GM18507 (cell line): ENCODE results near the gene STRBP.
"Not testable (repeated sequence)": the region's sequence is repeated elsewhere in the genome, so short reads cannot be mapped to it uniquely, and the experiment has no call there.

Source experiments
- DNase-seq: peaks from one replicate; pipeline ENCODE4 v3.0.0; 2011; ENCODE audit warnings: low read depth; ENCODE audit not compliant: insufficient read length; ENCODE audit errors: extremely low spot score
- FAIRE-seq: peaks from 2 replicates; lab custom pipeline; 2011; peaks lifted over from hg19 to GRCh38; lab: Jason Lieb, UNC

STRBP gene

DNA sequence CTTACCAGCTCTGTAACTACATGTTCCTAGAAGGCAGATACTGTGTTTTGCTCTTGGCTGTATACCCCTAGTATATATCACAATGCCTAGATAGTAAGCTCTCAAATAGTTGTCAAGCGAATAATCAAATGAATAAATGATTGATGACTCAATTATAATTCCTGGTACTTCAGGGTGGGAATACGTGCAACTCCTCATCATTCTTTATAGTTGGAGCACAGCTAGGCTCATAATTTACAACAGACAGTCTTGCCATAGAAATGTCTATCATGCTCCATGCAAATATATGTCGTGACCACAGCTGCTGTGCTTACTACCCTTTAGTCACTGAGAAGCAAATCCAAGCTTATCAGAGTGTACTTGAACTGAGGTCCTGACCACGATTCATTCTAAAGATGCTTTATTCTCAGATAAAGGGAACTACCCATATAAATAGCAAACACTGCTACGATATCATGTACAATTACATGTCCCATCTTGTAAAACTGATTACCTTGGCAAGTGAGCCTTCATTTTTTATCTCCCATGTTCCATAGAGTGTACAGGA lies 52.1 kb downstream of the STRBP start:
- FAIRE-seq = no peak
- DNase-seq = no peak

- DNase-seq (no peak), FAIRE-seq (no peak)
Observed at GRCh38 chr9:123211081-123211480, 57.3 kb downstream of the STRBP start.

GRCh38 chr9:123208626-123209174 lies 59.7 kb downstream of the STRBP start:
- DNase-seq (no peak), FAIRE-seq (peak; percentile 9)

GRCh38 chr9:123206065-123206464 lies 62.3 kb downstream of the STRBP start:
- FAIRE-seq (no peak), DNase-seq (no peak)

GRCh38 chr9:123201083-123201482 lies 67.3 kb downstream of the STRBP start:
- FAIRE-seq = no peak
- no peak for DNase-seq

- not testable (repeated sequence) for FAIRE-seq, DNase-seq
Observed at GRCh38 chr9:123200469-123200868, 67.9 kb downstream of the STRBP start.

- DNase-seq (no peak), FAIRE-seq (no peak)
Observed at GRCh38 chr9:123196124-123196523, 72.3 kb downstream of the STRBP start.

GRCh38 chr9:123194023-123194422 lies 74.4 kb downstream of the STRBP start:
- no peak for FAIRE-seq
- no peak for DNase-seq

- no peak for DNase-seq
- FAIRE-seq = no peak
Observed at GRCh38 chr9:123191680-123192079, 76.7 kb downstream of the STRBP start.

GRCh38 chr9:123191260-123191659 lies 77.1 kb downstream of the STRBP start:
- DNase-seq = no peak

DNA sequence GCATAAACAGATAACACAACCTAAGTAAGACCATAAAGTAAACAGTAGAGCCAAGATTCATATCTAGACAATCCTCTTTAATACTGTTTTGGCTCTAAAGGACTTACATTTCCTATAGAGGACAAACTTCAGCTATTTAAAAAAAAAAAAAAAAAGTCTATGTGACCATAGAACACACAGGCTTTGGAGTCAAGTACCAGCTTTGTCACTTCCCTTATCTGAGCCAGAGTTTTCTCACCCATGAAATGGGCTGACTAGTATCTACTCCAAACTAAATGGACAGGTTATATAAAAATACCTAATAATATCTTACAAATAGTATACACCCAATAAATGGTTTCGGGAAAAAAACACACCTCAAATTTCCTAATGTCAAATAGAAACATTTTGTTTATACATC lies 81.3 kb downstream of the STRBP start:
- FAIRE-seq = no peak

More at GRCh38 chr9:123191260-123191659, 77.1 kb downstream of the STRBP start:
- FAIRE-seq = no peak

DNA sequence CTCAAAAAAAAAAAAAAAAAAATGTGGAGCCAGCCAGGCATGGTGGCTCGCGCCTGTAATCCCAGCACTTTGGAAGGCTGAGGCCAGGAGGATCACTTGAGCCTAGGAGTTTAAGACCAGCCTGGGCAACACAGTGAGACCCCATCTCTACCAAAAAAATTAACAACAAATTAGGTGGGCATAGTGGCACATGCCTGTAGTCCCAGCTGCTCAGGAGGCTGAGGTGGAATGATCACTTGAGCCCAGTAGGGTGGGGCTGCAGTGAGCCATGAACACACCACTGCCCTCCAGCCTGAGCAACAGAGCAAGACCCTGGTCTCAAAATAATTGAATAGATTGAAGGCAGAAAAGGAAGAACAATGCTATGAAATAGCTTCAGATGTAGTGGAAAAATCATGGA lies 82.4 kb downstream of the STRBP start:
- DNase-seq, FAIRE-seq: not testable (repeated sequence)

More for the DNA sequence above, 81.3 kb downstream of the STRBP start:
- no peak for DNase-seq

DNA sequence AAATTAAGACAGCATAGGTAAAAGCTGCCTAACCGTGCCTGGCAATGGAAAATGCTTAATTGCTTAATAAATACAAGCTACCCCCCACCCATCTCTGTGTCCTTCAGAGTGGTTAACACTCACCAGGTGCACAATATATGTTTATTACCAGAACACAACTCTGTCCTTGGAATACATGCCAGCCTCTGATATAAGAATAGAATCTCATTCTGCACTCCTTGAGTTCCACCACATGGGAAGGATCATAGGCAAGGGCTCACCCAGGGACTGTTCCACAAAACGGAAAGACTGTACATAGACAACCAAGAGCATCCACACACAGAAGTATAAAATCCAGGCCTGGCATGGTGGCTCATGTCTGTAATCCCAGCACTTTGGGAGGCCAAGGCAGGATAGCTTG lies 91.4 kb downstream of the STRBP start:
- DNase-seq (no peak), FAIRE-seq (no peak)

- no peak for DNase-seq
- peak; percentile 81 for FAIRE-seq
Observed at GRCh38 chr9:123175854-123176629, 92.3 kb downstream of the STRBP start.

- FAIRE-seq (peak; percentile 98), DNase-seq (peak; percentile 32)
Observed at GRCh38 chr9:123174887-123175518, 93.4 kb downstream of the STRBP start.

DNA sequence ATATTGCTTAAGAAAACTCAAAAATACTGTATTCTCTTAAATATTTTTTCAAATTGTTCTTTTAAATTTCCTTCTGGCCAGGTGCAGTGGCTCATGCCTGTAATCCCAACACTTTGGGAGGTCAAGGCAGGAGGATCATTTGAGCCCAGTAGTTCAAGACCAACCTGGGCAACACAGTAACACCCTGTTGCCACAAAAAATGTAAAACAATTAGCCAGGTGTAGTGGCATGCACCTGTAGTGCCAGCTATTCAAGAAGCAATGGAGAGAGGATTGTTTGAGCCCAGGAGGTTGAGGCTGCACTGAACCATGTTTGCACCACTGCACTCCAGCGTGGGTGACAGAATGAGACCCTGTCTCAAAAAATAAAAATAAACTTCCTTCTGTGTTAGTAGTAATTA lies 94.3 kb downstream of the STRBP start:
- FAIRE-seq (peak; percentile 29), DNase-seq (no peak)

GRCh38 chr9:123169926-123170325 lies 98.5 kb downstream of the STRBP start:
- FAIRE-seq = no peak

GRCh38 chr9:123168586-123168985 lies 99.8 kb downstream of the STRBP start:
- FAIRE-seq = no peak
- no peak for DNase-seq

More at GRCh38 chr9:123169926-123170325, 98.5 kb downstream of the STRBP start:
- DNase-seq = no peak

DNA sequence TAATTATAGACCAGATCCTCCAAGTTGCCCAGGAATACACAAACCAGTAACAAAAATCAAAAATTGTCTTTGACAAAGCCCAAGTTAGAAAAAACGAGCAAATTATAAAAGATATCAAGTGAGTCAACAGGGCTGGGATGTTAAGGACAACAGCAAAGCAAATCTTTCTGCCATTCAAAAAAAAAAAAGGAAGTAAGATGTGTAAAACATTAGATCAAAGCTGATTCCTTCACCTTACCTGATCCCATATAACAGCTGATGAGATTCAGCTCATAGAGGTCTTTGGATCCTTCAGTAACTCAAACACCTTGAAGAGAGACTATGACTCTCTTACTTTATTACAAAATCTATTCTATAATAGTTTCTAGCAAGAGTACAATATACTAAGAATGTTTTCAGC lies 100.9 kb downstream of the STRBP start:
- no peak for DNase-seq
- FAIRE-seq = no peak

DNA sequence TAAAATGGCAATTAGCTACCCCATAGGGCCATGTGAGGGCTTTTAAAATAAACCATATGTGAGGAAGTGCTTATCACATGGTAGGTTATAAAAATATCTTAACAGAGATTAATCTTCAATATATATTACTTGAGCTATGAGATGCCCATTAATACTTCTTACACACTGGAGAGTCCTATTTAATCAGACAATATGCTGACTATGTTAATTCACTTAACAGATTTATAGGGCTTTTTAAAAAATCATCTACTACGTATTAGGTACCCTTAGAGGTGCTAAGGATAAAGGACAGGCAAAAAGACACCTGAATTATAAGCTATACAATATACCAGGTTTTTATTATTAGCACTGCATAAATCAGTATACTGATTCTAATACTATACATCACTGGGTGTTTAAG lies 102.6 kb downstream of the STRBP start:
- FAIRE-seq (no peak), DNase-seq (no peak)
